Colonic mucosa (tissue), 4 donors: Measurements from ENCODE around the gene SLCO4A1. TPM values are rescaled to one million over a fixed set of nuclear protein-coding genes. Genes with fewer than 3 reads are reported as not detected.

Source experiments
- DNase-seq: peaks from one replicate; pipeline ENCODE4 v3.0.0-alpha.2; 2020
- H3K27ac ChIP-seq: fragments of 200-600 bp; one replicate; pipeline ENCODE4 v1.8.0; 2021
- H3K27me3 ChIP-seq: fragments of 200-600 bp; one replicate; pipeline ENCODE4 v1.8.0; 2021
- H3K36me3 ChIP-seq: fragments of 200-600 bp; one replicate; pipeline ENCODE4 v1.8.0; 2021
- H3K4me1 ChIP-seq: fragments of 200-600 bp; one replicate; pipeline ENCODE4 v1.8.0; 2021; ENCODE audit warnings: mild to moderate bottlenecking
- H3K4me3 ChIP-seq: fragments of 200-600 bp; one replicate; pipeline ENCODE4 v1.8.0; 2021
- H3K9ac ChIP-seq, 2 donors: one replicate each; pipeline ENCODE4 v1.7.0; 2013; ENCODE audit warnings: control low read depth in 2 of 2, low read depth in 2 of 2, low read length in 2 of 2
- H3K9me3 ChIP-seq: fragments of 200-600 bp; one replicate; pipeline ENCODE4 v1.8.0; 2021
- CTCF ChIP-seq: fragments of 200-600 bp; IDR thresholded peaks from one replicate; pipeline ENCODE4 v1.8.0; 2022; ENCODE audit warnings: antibody characterized with exemption, mild to moderate bottlenecking
- intact Hi-C: fragments of 100-400 bp; cut with DNase I; formaldehyde crosslinking; loops from one replicate; pipeline ENCODE4 v1.14.1; 2022
- total RNA-seq, 2 donors: library from RNA; stranded (reverse); fragmentation: NEBNext Ultra II Directional in 1 of 2; extraction: Animal tissue kit (Norgen Biotek cat#: 25700) in 1 of 2; gene quantifications; one replicate each; pipeline ENCODE4 v1.2.1, GENCODE V29; 2021
- donor health status: healthy.
- donor health status: DM: no; HTN: no; CAD: no.
- donor health status: DM: no; HTN: no; CAD: no.

The SLCO4A1 gene
- total RNA-seq, 2 donors from 2014 or later = 39.7 to 42.9 TPM

- H3K27ac ChIP-seq = no peak overlapping the region
- intact Hi-C loops = no loop called here
- H3K27me3 ChIP-seq = no peaks in the 10 kb centered on the region
- H3K36me3 ChIP-seq = no peaks in the 10 kb centered on the region
- no peaks in the 10 kb centered on the region for H3K9me3 ChIP-seq
- no peak for TF ChIP-seq CTCF
- no peak overlapping the region for H3K9ac ChIP-seq
- DNase-seq = no peak
- no peak overlapping the region for H3K4me3 ChIP-seq
- peaks cover 6% of the 10 kb centered on the region for H3K4me1 ChIP-seq
Measured at GRCh38 chr20:62628691-62629090, 13.6 kb upstream of the SLCO4A1 start.

GRCh38 chr20:62629864-62630470 lies 12.3 kb upstream of the SLCO4A1 start:
- intact Hi-C loops = no loop called here
- no peaks in the 10 kb centered on the region for H3K4me1 ChIP-seq
- H3K9me3 ChIP-seq = no peaks in the 10 kb centered on the region
- no peaks in the 10 kb centered on the region for H3K27me3 ChIP-seq
- no peak overlapping the region for H3K27ac ChIP-seq
- no peak for DNase-seq
- no peak overlapping the region for H3K4me3 ChIP-seq
- no peaks in the 10 kb centered on the region for H3K36me3 ChIP-seq
- no peak overlapping the region for H3K9ac ChIP-seq
- TF ChIP-seq CTCF = no peak

GRCh38 chr20:62631336-62632308 lies 10.7 kb upstream of the SLCO4A1 start:
- DNase-seq = no peak
- intact Hi-C loops = no loop called here
- no peaks in the 10 kb centered on the region for H3K27me3 ChIP-seq
- TF ChIP-seq CTCF = no peak
- H3K4me3 ChIP-seq = no peak overlapping the region
- H3K27ac ChIP-seq = no peak overlapping the region
- no peaks in the 10 kb centered on the region for H3K4me1 ChIP-seq
- H3K36me3 ChIP-seq = no peaks in the 10 kb centered on the region
- no peaks in the 10 kb centered on the region for H3K9me3 ChIP-seq
- no peak overlapping the region for H3K9ac ChIP-seq

- intact Hi-C loops = no loop called here
- H3K36me3 ChIP-seq = no peaks in the 10 kb centered on the region
- no peaks in the 10 kb centered on the region for H3K4me1 ChIP-seq
- H3K9me3 ChIP-seq = no peaks in the 10 kb centered on the region
- H3K4me3 ChIP-seq = no peak overlapping the region
- no peaks in the 10 kb centered on the region for H3K27me3 ChIP-seq
- TF ChIP-seq CTCF = no peak
- H3K9ac ChIP-seq = no peak overlapping the region
- no peak overlapping the region for H3K27ac ChIP-seq
- DNase-seq = no peak
Measured at GRCh38 chr20:62632575-62633090, 9.7 kb upstream of the SLCO4A1 start.

- H3K27ac ChIP-seq = no peak overlapping the region
- TF ChIP-seq CTCF = no peak
- no peaks in the 10 kb centered on the region for H3K9me3 ChIP-seq
- no peak overlapping the region for H3K9ac ChIP-seq
- no peaks in the 10 kb centered on the region for H3K4me1 ChIP-seq
- intact Hi-C loops = no loop called here
- H3K4me3 ChIP-seq = no peak overlapping the region
- DNase-seq = no peak
- H3K36me3 ChIP-seq = no peaks in the 10 kb centered on the region
- H3K27me3 ChIP-seq = no peaks in the 10 kb centered on the region
Measured at GRCh38 chr20:62633598-62634329, 8.5 kb upstream of the SLCO4A1 start.
